ENCODE measurements around the gene GLP1R.

The GLP1R gene

GRCh38 chr6:39060467-39061160 is 12.0 kb downstream of the GLP1R start:
- FAIRE-seq, result no peak

GRCh38 chr6:39061182-39061581 is 12.6 kb downstream of the GLP1R start:
- DNase-seq (ENCODE audit: extremely low spot score, insufficient read length, low read depth), result no peak
- FAIRE-seq, result no peak

More at GRCh38 chr6:39060467-39061160, 12.0 kb downstream of the GLP1R start:
- no peak for DNase-seq (ENCODE audit: extremely low spot score, insufficient read length, low read depth)

- DNase-seq (ENCODE audit: extremely low spot score, insufficient read length, low read depth), result no peak
- no peak for FAIRE-seq
Observed at GRCh38 chr6:39061588-39061987, 13.0 kb downstream of the GLP1R start.

- DNase-seq (ENCODE audit: extremely low spot score, insufficient read length, low read depth) (no peak), FAIRE-seq (no peak)
Observed at GRCh38 chr6:39062014-39062740, 13.6 kb downstream of the GLP1R start.

- no peak for DNase-seq (ENCODE audit: extremely low spot score, insufficient read length, low read depth)
- no peak for FAIRE-seq
Observed at GRCh38 chr6:39063526-39063925, 14.9 kb downstream of the GLP1R start.

DNA sequence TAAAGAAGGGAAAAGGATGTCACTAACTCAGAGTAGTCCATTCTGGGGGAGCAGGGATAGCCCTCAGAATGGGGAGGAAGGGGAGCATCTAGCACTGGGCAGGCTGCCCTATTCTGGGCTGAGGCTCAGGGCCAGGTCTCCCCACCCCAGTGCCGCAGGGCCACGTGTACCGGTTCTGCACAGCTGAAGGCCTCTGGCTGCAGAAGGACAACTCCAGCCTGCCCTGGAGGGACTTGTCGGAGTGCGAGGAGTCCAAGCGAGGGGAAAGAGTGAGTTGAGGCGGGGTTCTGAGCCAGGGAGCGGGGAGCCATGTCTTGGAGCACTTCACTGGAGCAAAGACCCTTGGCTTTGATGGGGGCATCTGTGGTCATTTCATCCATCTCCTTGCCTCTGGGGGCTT is 17.0 kb downstream of the GLP1R start:
- DNase-seq (ENCODE audit: extremely low spot score, insufficient read length, low read depth), result no peak
- no peak for FAIRE-seq

DNA sequence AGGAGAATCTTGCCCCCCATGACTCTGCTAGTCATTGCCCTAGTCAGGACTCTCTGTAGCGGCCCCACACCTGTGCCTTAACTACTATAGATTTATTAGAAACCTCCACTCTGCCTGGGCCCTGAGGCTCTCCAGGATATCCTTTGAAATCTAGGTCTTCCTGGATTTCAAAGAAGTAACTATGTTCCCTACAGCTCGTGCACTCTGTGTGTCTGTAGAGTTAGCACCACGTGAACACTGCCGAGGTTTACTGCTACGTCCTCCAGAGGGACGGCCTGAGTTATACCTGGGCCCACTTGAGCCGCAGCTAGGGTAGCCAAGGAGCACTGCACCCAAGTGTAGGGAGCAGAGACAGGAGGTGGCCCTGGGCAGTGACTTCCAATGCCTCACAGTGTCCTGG is 19.8 kb downstream of the GLP1R start:
- no peak for FAIRE-seq
- DNase-seq (ENCODE audit: extremely low spot score, insufficient read length, low read depth), result no peak

GRCh38 chr6:39072830-39073229 is 24.2 kb downstream of the GLP1R start:
- no peak for DNase-seq (ENCODE audit: extremely low spot score, insufficient read length, low read depth)
- no peak for FAIRE-seq

DNA sequence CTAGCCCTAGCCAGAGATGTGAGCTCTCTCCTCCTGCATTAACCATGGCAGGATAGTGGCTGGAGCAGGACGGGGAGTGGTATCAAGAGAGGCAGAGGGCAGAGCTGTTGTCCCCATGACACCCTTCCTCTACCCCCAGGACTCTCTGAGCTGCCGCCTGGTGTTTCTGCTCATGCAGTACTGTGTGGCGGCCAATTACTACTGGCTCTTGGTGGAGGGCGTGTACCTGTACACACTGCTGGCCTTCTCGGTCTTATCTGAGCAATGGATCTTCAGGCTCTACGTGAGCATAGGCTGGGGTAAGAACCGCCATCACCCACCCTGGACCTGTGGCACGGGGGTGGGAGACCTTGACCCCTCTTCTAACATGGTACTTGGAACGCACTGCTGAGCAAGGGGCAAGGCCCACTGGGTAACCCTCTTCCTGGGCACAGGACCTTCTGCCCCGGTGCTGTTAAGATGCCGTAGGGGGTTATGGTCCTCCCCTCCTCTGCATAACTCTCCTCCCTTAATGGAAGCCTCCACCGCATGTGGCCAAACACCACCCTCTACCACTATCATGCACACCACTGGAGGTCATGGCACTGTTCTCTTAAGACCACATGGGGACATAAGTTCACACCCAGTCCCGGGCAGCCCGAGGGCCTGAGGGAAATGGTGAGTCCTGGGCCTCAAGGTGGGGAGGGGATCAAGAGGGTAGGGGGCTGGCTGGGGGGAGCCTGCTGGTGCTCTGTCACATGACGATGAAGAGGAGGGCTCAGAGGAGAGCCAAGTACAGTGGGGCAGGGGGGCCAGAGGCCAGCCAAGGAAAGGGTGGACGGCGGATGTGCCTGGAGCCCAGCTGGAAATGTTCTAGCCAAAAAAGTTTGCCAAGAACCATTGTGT is 25.1 kb downstream of the GLP1R start:
- no peak for FAIRE-seq
- DNase-seq (ENCODE audit: extremely low spot score, insufficient read length, low read depth), result no peak

GRCh38 chr6:39074486-39074885 is 25.9 kb downstream of the GLP1R start:
- DNase-seq (ENCODE audit: extremely low spot score, insufficient read length, low read depth) (no peak), FAIRE-seq (no peak)

DNA sequence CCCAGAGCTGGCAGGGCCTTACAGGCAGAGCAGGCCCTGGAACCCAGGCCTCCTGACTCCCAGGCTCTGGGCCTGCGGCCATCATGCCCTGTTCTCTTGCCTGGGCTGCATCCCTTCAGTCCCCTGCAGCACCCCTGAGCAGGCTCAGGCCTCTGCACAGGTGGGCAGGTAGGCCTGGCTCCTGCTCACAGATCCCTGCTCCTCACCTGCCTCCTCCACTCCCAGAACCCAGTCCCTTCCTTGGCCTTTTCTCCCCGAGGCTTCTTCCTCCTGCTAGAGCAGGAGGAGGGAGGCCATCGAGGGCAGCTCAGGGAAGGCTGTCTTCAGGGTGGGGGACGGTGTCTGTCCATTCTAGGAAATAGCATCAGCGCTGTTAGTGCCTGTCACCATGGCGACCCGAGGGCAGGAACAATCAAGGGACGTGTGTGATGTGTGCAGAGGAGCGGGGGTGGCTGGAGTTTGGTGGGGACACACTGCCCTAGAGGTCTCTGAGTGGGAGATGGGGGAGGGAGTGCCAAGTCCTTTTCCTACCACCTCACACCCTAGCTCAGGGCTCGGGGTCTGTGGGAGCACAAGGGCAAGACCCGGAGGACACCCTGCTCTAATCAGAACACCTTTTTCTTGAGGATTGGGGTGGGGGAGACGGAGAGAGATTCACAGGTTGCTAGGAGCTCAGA is 26.6 kb downstream of the GLP1R start:
- no peak for DNase-seq (ENCODE audit: extremely low spot score, insufficient read length, low read depth)
- no peak for FAIRE-seq

DNA sequence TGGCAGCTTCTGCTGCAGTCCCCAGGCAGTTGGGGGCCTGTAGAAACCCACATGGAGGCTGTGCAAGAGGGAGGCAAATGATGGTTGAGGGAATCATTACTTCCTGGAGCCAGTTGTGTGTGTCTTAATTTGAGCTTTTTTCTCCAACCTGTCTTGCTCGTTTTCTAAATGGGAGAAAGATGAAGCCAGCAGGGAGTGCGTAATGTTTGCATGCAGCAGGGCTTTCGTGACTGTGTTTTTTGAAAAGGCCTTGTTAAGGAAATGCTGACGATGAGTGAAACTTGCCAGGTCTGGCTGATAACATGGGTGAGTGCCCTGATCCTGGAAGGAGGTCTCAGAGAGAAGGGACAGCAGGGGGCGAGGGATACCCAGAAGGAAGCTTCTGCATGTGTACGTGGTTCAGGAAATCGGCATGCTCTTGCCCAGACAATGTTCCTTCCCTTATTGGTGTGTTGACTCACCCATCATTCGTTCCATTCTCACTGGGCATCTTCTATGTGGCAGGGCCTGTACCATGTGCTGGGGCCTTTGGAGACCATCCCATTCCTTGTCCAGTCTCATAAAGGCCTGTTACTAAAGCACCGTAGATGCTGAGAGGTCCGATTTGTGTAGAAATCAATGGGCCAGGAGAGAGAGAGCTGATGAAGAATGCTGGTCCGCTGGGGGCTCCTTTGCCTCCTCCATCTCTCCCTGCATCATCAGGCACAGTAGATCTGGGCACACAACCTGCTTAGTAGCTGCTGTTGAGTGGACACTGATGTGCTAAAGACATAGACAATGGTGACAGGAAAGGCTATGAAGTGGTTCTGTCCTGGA is 27.4 kb downstream of the GLP1R start:
- DNase-seq (ENCODE audit: extremely low spot score, insufficient read length, low read depth), result no peak
- FAIRE-seq, result no peak

GRCh38 chr6:39076623-39077535 is 28.3 kb downstream of the GLP1R start:
- DNase-seq (ENCODE audit: extremely low spot score, insufficient read length, low read depth) (no peak), FAIRE-seq (no peak)

DNA sequence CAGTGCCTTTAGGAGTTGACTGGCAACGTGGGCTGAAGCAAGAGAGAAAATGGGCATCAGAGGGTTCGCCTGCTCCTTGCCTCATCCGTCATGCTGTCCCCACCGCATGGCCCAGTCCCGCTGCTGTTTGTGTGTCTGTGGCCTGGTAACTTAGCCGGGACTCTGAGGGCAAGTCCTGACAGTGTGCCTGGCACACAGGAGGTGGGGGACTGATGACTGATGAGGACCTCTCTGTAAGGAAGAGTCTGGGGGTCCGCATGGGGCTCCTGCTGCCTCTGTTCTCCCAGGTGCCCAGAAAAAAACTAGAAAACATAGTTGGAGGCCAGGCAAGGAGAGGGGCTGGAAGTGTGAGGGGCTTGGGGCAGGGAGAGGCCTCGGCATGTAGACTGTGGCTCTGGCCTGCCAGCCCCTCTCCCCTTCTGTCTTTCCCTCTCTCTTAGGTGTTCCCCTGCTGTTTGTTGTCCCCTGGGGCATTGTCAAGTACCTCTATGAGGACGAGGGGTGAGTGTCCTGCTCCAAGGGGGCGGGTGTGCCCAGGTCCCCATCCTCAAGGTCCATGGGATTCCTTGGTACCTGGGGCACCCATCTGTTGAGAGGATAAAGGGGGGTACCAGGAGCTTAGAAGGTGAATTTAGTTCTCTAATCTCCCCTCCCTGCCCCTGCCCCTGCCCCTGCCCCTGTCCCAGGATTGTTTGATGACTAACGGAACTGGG is 29.5 kb downstream of the GLP1R start:
- FAIRE-seq, result no peak

GRCh38 chr6:39078695-39079094 is 30.1 kb downstream of the GLP1R start:
- no peak for FAIRE-seq

More for the DNA sequence above, 29.5 kb downstream of the GLP1R start:
- DNase-seq (ENCODE audit: extremely low spot score, insufficient read length, low read depth), result no peak

DNA sequence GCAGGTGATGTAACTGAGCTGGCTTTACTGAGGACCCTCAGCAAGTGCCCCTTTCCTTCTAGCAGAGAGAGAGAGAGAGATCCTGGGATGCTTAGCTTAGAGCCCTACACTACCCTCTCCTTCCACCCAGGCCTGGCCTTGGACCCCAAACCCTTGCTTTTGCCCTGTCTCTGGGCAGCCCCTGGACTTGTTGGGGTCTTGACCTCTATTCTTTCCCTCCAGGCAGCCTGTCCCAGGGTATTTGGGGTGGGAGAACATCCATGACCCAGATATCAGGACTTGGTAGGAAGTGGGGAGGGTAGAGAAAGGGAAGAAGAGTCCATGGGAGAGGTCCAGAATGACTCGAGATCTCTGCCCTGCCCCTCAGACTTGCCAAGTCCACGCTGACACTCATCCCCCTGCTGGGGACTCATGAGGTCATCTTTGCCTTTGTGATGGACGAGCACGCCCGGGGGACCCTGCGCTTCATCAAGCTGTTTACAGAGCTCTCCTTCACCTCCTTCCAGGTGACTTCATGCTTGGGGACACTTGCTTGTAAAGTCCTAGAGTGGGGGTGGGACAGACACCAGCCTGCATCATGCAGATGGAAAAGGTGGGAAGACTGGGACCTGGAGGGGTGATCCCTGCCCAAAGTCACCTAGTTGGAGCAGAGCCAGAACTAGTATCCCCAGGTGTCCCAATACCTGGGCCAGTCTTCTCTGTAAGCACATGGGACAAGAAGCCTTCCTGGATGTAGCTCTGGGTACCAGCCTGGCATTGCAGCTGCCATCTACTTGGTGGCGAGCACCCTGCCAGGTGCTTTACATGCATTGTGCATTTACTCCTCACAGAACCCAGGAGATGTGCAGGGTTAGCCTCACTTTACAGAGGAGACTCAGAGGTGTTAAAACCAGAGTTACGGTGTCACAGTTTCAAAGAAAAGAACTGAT is 30.9 kb downstream of the GLP1R start:
- no peak for FAIRE-seq
- no peak for DNase-seq (ENCODE audit: extremely low spot score, insufficient read length, low read depth)

More at GRCh38 chr6:39078695-39079094, 30.1 kb downstream of the GLP1R start:
- no peak for DNase-seq (ENCODE audit: extremely low spot score, insufficient read length, low read depth)
